ENCODE results near the gene EYS.

The EYS gene

GRCh38 chr6:65452333-65452732, 254.7 kb downstream of the EYS start:
- CTCF ChIA-PET: interaction anchor here (1.9 kb wide), 1 partner anchor 9 kb away, joined by 4 read pairs; no protein-coding TSS in a partner anchor
- no peak for TF ChIP-seq CTCF (IDR thresholded peaks at IDR 0.05; ENCODE audit: control extremely low read depth, extremely low read depth, low read depth, missing control alignments)
- POLR2A ChIA-PET: no interaction called here
- no peak for DNase-seq (ENCODE audit: extremely low spot score)

DNA sequence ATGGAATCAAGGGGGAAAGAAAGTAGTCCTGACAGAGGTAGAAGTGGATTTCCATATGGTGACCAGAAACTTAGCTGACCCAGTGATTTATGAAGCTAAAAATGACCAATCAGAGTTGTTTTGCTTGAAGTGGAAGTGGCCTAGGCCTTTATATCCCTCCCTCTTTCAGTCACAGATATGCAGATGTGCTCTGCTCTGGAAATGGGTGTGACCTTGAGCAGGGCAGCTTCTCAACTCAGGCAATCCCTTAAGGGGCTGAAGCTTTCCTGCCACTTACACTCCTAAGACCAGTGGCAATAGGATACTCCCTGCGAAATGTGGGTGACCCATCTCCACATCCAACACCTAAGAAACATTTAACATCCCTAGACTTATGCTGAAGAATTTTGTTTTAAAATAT, 256.6 kb downstream of the EYS start:
- ChIA-PET POLR2A (no interaction called here), CTCF (interaction anchor here (1.3 kb wide), 1 partner anchor 11 kb away, joined by 3 read pairs; no protein-coding TSS in a partner anchor)
- no peak for TF ChIP-seq CTCF (IDR thresholded peaks at IDR 0.05; ENCODE audit: control extremely low read depth, extremely low read depth, low read depth, missing control alignments)
- DNase-seq (ENCODE audit: extremely low spot score): no peak

GRCh38 chr6:65449926-65450325, 257.1 kb downstream of the EYS start:
- DNase-seq (ENCODE audit: extremely low spot score): no peak
- CTCF ChIA-PET: interaction anchor here (1.3 kb wide), 1 partner anchor 11 kb away, joined by 3 read pairs; no protein-coding TSS in a partner anchor
- POLR2A ChIA-PET: no interaction called here
- no peak for TF ChIP-seq CTCF (IDR thresholded peaks at IDR 0.05; ENCODE audit: control extremely low read depth, extremely low read depth, low read depth, missing control alignments)

- TF ChIP-seq CTCF (IDR thresholded peaks at IDR 0.05; ENCODE audit: control extremely low read depth, extremely low read depth, low read depth, missing control alignments): no peak
- no peak for DNase-seq (ENCODE audit: extremely low spot score)
- CTCF ChIA-PET: interaction anchor here (1.8 kb wide), 1 partner anchor 8 kb away, joined by 9 read pairs; no protein-coding TSS in a partner anchor
- POLR2A ChIA-PET: no interaction called here
Observed at GRCh38 chr6:65448866-65449265, 258.2 kb downstream of the EYS start.

DNA sequence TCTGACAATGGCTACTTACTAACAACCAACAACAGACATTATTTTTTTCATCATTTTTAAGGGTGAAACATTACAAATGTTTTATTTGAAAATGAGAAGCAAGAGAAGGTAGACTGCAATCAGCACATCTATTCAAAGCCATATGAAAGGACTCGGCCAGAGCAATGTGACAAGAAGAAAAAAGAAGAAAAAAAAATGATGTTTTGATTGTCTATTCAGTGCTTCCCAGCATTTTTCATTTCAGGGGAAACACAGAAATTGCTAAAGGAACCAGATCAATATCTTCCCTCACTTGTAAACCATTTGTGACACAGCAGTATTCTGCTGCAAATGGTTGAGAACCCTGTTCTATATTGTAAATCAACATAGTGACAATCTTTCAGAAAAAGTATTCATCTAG, 270.7 kb downstream of the EYS start:
- ChIA-PET POLR2A (no interaction called here), CTCF (no interaction called here)
- no peak for DNase-seq (ENCODE audit: extremely low spot score)
- no peak for TF ChIP-seq CTCF (IDR thresholded peaks at IDR 0.05; ENCODE audit: control extremely low read depth, extremely low read depth, low read depth, missing control alignments)

- DNase-seq (ENCODE audit: extremely low spot score): no peak
- CTCF ChIA-PET: no interaction called here
- POLR2A ChIA-PET: no interaction called here
- no peak for TF ChIP-seq CTCF (IDR thresholded peaks at IDR 0.05; ENCODE audit: control extremely low read depth, extremely low read depth, low read depth, missing control alignments)
Observed at GRCh38 chr6:65416621-65417020, 290.4 kb downstream of the EYS start.

DNA sequence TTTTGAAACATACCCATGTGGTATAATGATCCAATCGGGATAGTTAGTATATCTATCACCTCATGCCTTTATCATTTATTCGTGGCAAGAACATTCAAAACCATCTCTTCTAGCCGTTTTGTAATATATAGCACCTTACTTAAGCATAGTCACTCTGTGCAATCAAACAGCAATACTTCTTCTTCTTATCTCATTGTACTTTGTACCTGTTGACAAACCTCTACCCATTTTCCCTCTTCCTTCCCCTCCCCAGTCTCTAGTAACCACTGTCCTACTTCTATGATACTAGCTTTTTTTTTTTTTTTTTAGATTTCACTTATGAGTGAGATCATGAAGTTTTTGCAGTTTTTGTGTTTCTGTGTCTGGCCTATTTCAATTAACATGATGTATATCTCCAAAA, 296.7 kb downstream of the EYS start:
- TF ChIP-seq CTCF (IDR thresholded peaks at IDR 0.05; ENCODE audit: control extremely low read depth, extremely low read depth, low read depth, missing control alignments): no peak
- CTCF ChIA-PET: no interaction called here
- POLR2A ChIA-PET: no interaction called here
- DNase-seq (ENCODE audit: extremely low spot score): no peak

Data from GM10248 (cell line).